ENCODE data around the gene GRIN3B. TPM values are rescaled to one million over a fixed set of nuclear protein-coding genes. Genes with fewer than 3 reads are reported as not detected.

Gene GRIN3B
- total RNA-seq, 1 experiment from 2014 or later = 0.11 TPM

- TF ChIP-seq EZH2 (IDR thresholded peaks at IDR 0.05; ENCODE audit: low read depth) = no peak
- no peak for TF ChIP-seq CTCF (conservative IDR thresholded peaks at IDR 0.05)
- H3K79me2 ChIP-seq (ENCODE audit: low read depth) = no peaks in the 10 kb centered on the region
- BruUV-seq (replicated peaks) = TSS peak; percentile 28
- intact Hi-C loops (cut with micrococcal nuclease; ENCODE audit: unreplicated experiment) = no loop called here
- H3K9me2 ChIP-seq (ENCODE audit: insufficient read depth) = no peaks in the 10 kb centered on the region
- H3F3A ChIP-seq (ENCODE audit: insufficient read depth, low read depth) = peaks cover 50% of the 10 kb centered on the region; the same call in 1 of the 2 replicates
- no peaks in the 10 kb centered on the region for H3K9me3 ChIP-seq (ENCODE audit: insufficient read depth, low read depth)
- H3K27me3 ChIP-seq (ENCODE audit: insufficient read depth, low read depth) = peaks cover 29% of the 10 kb centered on the region
- H2AFZ ChIP-seq = no peak overlapping the region
- ChIA-PET POLR2A (ENCODE audit: unreplicated experiment) (interaction anchor here (0.6 kb wide), 1 partner anchor 22 kb away, joined by 6 read pairs; no protein-coding TSS in a partner anchor), CTCF (no interaction called here)
- DNase-seq = peak in 1 of 2 experiments; percentile 45
- H3K4me2 ChIP-seq = peak overlapping the region; percentile 76
- peaks cover 36% of the 10 kb centered on the region for H4K20me1 ChIP-seq (ENCODE audit: insufficient read depth)
- no peak overlapping the region for H3K27ac ChIP-seq
- peak overlapping the region; percentile 37; the same call in 1 of the 2 replicates for H3K4me3 ChIP-seq
- H3K4me1 ChIP-seq (replicated peaks; ENCODE audit: insufficient read depth) = peaks cover 28% of the 10 kb centered on the region
- no peaks in the 10 kb centered on the region for H3K36me3 ChIP-seq (ENCODE audit: low read depth)
These were observed 4.0 kb upstream of the GRIN3B start for GRCh38 chr19:996051-996838.

- ChIA-PET POLR2A (ENCODE audit: unreplicated experiment) (interaction anchor here (0.5 kb wide), 1 partner anchor 246 kb away, joined by 4 read pairs; no protein-coding TSS in a partner anchor), CTCF (no interaction called here)
- Histone ChIP-seq H4K20me1 (ENCODE audit: insufficient read depth) (peaks cover 26% of the 10 kb centered on the region), H3K9me2 (ENCODE audit: insufficient read depth) (no peaks in the 10 kb centered on the region), H3K36me3 (ENCODE audit: low read depth) (no peaks in the 10 kb centered on the region), H3K79me2 (ENCODE audit: low read depth) (no peaks in the 10 kb centered on the region), H3K4me3 (no peak overlapping the region), H3K4me1 (replicated peaks; ENCODE audit: insufficient read depth) (peaks cover 28% of the 10 kb centered on the region), H3K27ac (no peak overlapping the region), H3F3A (ENCODE audit: insufficient read depth, low read depth) (peaks cover 43% of the 10 kb centered on the region; the same call in 1 of the 2 replicates), H3K27me3 (ENCODE audit: insufficient read depth, low read depth) (peaks cover 34% of the 10 kb centered on the region), H3K9me3 (ENCODE audit: insufficient read depth, low read depth) (no peaks in the 10 kb centered on the region), H2AFZ (no peak overlapping the region), H3K4me2 (no peak overlapping the region)
- no TSS peak for BruUV-seq (replicated peaks)
- DNase-seq = no peak
- TF ChIP-seq CTCF (conservative IDR thresholded peaks at IDR 0.05) (no peak), EZH2 (IDR thresholded peaks at IDR 0.05; ENCODE audit: low read depth) (no peak)
- intact Hi-C loops (cut with micrococcal nuclease; ENCODE audit: unreplicated experiment) = no loop called here
These were observed 2.2 kb upstream of the GRIN3B start for GRCh38 chr19:998064-998463.

GRCh38 chr19:999379-999719, 870 bp upstream of the GRIN3B start:
- H4K20me1 ChIP-seq (ENCODE audit: insufficient read depth) = peaks cover 16% of the 10 kb centered on the region
- no peaks in the 10 kb centered on the region for H3K36me3 ChIP-seq (ENCODE audit: low read depth)
- DNase-seq = no peak
- H3K27me3 ChIP-seq (ENCODE audit: insufficient read depth, low read depth) = peaks cover 34% of the 10 kb centered on the region
- intact Hi-C loops (cut with micrococcal nuclease; ENCODE audit: unreplicated experiment) = no loop called here
- H3K79me2 ChIP-seq (ENCODE audit: low read depth) = no peaks in the 10 kb centered on the region
- no peak overlapping the region for H3K4me2 ChIP-seq
- H3K9me2 ChIP-seq (ENCODE audit: insufficient read depth) = no peaks in the 10 kb centered on the region
- H2AFZ ChIP-seq = no peak overlapping the region
- no peak overlapping the region for H3K4me3 ChIP-seq
- no TSS peak for BruUV-seq (replicated peaks)
- no peaks in the 10 kb centered on the region for H3K9me3 ChIP-seq (ENCODE audit: insufficient read depth, low read depth)
- CTCF ChIA-PET = no interaction called here
- no peak overlapping the region for H3K27ac ChIP-seq
- peaks cover 25% of the 10 kb centered on the region for H3K4me1 ChIP-seq (replicated peaks; ENCODE audit: insufficient read depth)
- TF ChIP-seq CTCF (conservative IDR thresholded peaks at IDR 0.05) (no peak), EZH2 (IDR thresholded peaks at IDR 0.05; ENCODE audit: low read depth) (no peak)
- POLR2A ChIA-PET (ENCODE audit: unreplicated experiment) = no interaction called here
- peaks cover 37% of the 10 kb centered on the region; the same call in 1 of the 2 replicates for H3F3A ChIP-seq (ENCODE audit: insufficient read depth, low read depth)

Data from PC-9 (cell line).